Dermis microvascular lymphatic vessel endothelial cell (primary cell): ENCODE measurements around the gene ANKRD1. TPM values are rescaled to one million over a fixed set of nuclear protein-coding genes. Genes with fewer than 3 reads are reported as not detected.

ENCODE experiments used
- DNase-seq, 2 donors: peaks; one replicate each; pipeline versions ENCODE4 v3.0.0 to v3.0.0-alpha.2; 2010; ENCODE audit warnings: low read depth in 2 of 2
- total RNA-seq: library from RNA; depleted of rRNA; stranded (reverse); fragments of >200 nt; gene quantifications from 2 replicates; pipeline ENCODE4 v1.2.1, GENCODE V29; 2014

ANKRD1 gene
- total RNA-seq, 1 donor from 2014 or later = 371 TPM

DNA sequence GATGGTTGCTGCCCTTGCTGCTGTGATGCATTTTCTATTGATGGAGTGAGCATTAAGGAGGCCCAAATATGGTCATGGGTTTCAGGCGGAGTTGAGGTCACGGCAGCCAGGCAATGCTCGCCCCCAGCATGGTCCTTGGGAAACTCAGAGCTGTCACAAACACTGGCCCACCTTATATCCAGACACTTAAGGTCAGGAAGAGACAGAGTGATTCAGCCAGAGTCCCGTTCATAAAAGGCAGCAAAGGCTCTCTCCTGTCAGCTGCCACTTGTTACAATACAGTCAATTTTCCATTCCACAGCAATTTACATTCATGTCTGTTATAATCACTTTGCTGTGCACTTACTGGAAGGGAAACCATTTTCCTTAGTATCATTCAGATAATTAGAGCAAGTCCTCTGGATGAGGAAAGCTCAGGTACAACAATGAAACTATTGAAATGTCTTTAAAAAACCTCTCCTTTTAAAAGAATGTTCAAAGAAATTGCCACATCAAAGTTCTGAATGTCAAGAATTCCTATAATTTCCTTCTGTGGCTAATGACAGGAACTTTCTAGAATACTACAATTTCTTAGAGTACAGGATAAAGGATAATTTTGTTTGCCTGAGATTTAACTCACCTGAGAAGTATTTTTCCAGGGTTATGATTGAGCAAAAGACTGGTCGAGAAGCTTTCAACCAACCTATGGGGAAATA is 14.8 kb upstream of the ANKRD1 start:
- DNase-seq = peak in 1 of 2 donors; percentile 41

GRCh38 chr10:90930971-90931871 is 10.3 kb upstream of the ANKRD1 start:
- peak in 1 of 2 donors; percentile 90 for DNase-seq

DNA sequence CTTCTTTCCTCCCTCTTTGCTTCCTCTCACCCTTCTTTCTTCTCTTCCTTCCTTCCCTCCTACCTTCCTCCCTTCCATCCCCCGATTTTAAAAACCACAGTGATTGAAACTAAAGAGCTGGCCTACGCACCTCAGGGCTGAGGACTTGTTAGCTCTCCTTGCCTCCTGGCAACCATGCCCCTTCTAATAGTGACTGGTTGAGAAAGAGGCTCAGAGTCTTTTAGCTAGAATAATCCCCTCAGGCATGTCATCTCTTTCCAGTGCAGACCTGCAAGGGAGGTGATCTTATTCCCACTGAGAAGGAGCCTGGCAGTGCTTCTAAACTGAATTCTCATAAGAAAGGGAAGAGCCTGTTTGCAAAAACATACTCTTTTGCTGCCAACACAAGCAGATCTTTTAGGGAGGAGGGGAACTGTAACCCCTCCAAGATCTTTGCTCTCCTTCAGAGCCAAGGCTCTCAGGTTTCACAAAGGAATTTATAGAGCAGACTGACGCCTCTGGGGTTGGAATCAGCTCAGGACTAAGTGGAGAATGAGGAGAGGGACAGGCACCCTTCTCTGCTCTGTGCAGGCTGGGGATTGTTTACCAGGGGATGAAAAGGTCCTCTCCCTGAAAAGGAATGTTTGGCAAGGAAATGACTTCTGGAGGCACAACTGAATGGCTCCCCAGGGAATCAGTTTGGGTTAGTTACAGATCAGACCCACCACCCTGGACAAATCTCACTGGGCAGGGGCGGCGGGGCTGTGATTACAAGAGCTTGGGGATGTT is 9.4 kb upstream of the ANKRD1 start:
- DNase-seq = peak in 1 of 2 donors; percentile 87

- no peak for DNase-seq
Observed at GRCh38 chr10:90929179-90929578, 8.3 kb upstream of the ANKRD1 start.

DNA sequence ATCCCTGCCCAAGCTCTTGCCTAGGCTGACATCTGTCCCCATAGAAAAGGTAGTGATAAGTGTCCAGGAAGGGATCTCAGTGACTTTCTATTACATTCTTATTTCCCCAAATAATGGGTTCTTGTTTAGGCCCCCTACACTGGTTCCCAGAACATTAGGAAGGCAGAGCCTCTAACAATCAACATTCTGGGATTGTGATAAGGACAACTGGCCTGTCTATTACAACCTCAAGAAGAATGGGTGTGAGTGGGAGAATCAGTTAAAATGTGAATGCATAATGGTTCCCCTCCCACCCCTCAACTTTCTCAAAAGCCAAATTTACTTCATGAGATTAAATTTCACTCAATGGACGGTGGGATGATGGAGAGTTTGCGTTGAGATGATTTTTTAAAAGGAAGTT is 6.4 kb upstream of the ANKRD1 start:
- DNase-seq = no peak

- DNase-seq = no peak
Observed at GRCh38 chr10:90925079-90926029, 4.5 kb upstream of the ANKRD1 start.

DNA sequence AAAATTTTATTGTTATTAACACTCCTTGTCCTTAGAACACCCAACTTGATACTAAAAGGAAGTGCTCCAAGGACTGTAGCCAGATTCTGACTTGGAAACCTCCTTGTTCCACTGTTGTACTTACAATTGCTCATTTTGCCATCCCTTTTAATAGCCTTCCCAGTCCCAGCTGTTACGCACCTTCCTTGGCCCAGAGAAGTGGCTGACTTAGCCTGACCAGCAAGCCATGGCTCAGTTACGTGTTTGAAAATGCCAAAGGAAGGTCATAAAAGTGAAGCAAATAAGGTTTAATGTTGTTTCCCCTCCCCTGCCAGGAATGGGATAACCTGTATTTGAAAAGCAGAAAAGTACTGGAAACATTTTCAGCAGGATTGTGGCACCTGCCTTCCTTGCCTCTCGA is 3.7 kb upstream of the ANKRD1 start:
- DNase-seq = no peak

GRCh38 chr10:90923111-90923731 is 2.3 kb upstream of the ANKRD1 start:
- DNase-seq = no peak

DNA sequence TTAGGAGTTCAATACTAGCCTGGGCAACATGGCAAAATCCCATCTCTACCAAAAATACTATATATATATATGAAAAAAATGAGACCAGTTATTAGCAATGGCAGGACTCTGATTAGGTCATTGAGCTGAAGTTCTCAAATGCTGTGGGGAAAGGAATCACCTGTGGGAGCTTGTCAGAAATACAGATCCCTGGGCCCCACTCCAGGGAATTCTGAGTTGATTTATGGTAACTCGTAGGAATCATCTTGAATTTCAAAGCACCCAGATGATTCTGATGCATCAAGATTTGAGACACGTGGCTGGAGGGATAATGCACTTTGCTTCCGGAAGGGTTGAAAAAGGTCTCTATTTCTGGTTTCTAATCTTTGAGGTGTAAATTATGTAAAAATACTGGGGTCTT is 1.0 kb upstream of the ANKRD1 start:
- DNase-seq = peak in 1 of 2 donors; percentile 30

DNA sequence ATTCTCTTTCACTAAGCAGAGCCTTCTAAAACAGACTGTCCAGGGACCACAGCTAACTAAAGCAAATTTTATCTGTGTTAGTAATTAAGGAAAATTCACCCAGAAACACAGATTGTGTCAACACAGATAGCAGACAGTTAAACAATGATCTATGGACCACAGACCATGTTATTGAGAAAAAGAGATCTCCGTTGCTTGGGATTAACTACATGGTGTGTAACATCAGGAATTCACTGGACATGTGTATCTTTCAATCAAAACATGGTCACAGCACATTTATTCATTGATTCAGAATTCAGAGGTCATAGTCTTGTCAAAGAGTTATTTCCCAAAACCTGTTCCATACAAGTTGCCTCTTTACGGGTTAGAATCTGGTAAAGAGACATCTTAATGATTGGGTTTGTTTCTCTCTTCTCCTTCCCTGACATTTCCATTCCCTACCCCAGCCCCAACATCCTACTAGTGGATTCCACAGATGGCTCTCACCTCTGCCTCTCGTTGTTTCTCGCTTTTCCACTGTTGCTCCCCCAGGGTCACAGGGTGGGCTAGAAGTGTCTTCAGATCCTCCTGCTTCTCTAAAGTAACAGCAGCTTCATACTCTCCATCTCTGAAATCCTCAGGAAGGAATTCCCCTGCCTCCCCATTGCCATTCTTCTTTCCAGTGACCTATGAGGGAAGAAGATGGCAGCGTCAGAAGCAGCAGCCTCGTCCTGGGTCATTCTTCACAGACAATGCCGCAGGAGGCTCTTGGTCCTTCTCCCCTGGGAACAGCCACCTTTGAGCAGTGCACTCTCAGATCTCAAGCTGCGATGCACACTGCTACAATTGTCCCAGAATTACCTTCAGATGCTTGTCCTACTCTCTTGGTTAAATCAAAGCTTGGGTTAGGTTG is 958 bp downstream of the ANKRD1 start:
- peak in 1 of 2 donors; percentile 46 for DNase-seq

DNA sequence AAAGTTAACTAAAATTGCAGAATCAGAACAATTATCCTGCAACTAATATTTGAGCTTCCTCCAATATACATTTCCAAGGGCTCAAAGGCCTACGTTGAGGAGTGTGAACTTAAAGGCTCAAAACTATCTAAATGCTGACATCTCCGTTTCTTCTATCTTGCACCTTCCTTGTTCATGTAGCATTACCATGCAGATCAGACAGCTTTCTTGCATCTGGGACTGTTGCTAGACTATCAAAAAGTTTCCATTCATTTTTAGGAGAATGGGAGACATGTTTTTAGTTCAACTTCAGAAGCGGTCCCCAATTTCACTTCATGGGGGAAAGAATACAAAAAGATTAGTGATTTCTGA is 2.9 kb downstream of the ANKRD1 start:
- no peak for DNase-seq

DNA sequence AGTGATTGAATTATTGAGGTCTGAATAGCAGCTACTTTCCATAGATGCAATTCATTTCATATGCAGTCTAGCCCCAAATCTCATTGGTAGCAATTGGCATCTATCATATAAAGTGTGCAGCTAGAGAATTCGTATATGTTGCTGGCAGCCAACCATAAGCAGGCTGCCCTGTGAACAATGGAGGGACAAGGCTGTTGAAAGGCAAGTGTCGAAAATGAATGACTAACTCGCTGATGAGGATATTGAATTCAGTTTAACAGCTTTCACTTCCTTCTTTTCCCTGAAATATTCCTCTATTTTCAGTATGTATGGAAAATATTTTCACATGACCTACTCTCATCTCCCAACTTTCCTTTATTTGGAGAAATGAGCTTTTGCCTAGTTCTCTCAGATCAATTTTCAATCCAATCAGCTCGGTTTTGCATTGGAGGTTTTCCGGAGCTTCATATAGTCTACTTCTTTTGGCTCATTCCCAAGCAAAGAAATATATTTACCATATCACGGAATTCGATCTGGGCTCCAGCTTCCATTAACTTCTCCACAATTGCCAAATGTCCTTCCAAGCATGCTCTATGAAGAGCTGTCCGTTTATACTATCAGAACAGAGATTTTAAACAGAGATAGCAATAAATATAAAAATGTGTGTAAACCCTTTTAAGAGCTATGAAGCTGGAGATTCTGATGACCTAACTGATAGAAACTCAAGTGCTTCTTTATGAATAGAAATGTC is 3.5 kb downstream of the ANKRD1 start:
- DNase-seq = peak; percentile 66 to 85

- no peak for DNase-seq
Observed at GRCh38 chr10:90916392-90917237, 4.3 kb downstream of the ANKRD1 start.

GRCh38 chr10:90915766-90916075 is 5.2 kb downstream of the ANKRD1 start:
- DNase-seq = peak in 1 of 2 donors; percentile 52

DNA sequence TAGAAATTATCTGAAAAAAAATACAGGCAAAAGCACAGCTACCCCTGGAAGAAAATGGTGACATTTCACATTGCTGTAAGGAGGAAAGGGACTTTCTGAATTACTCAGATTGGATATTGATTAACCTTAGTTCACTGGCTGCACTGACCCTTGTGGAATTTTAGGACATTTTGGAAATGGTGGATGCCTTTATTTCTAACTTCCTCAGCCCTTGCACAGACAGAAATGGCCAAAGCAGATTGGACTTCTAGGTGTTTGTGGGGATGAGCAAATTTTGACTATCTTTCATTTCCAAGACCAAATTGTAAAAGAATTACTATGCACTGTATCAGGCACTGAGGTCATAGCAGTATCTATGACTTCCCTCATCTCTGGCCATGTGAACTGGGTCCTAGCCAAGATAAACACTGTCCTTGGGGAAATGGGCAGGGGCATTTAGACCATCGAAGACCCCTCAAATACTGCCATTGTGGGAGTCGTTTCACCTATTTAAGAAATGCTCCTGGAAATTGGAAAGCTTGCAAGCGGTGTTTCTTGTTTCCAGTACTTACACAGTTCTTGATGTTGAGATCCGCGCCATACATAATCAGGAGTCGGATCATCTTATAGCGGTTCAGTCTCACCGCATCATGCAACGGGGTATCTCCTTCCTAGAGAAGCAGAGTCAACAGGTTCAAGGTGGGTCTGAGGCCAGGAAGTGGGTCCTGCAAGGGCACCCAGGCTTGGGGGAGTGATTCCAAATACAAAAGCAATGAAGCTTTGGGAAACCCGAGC is 5.7 kb downstream of the ANKRD1 start:
- DNase-seq = peak in 1 of 2 donors; percentile 54

DNA sequence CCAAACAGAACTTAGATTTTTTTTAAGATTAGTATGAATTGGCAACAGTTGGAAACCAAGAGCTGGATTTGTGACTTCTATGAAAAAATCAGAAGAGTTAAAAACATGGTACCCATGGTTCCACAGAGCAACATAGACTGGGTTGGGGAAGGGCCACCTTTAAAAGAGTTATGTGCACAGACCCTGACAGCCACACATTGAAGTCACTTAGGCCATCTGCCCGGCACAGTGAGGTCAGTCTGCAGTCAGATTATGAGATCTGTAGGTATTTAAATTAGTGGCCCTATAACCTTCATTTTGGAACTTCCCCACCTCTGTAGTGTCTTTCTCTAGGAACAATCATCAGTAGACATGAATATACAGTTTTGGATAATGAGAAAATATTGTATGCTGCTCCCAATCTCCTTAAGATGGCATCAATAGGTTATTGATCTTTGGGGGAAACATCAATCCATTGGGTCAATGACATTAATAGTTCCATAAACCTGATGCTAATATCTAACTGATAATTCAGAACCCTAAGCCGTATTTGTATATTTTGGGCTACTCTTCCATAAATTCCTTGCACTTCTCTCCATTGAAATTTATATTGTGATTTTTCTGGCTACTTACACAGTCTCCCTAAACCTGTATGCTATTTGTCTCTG is 7.0 kb downstream of the ANKRD1 start:
- peak in 1 of 2 donors; percentile 60 for DNase-seq
